Measurements from ENCODE around the gene HOMER2.
"Not testable (repeated sequence)": the region's sequence is repeated elsewhere in the genome, so short reads cannot be mapped to it uniquely, and the experiment has no call there.

The HOMER2 gene

DNA sequence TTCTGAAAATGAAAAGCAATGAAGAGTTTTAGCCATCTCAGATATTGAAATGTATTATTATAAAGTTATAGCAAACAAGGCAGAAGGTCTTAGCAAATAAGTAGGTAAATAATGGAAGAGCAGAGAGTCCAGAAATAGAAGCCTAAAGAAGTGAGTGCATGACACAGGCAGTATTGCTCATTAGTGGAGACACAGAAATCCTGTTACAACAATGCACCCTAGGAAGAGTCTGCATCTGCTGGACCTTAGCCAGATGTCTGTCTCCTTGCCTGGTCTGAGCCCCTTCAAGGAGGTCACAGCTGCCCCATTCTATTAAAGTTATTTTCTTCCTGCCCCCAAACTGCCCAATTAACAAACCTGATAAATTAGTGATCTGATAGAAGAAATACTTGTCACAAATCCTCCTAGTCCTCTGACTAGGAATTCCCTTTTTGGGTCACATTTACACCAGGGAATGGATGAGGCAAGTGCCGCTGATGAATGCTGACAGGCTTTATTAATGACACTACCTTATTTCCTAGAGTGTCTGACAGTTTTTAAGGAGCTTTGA, 51.9 kb downstream of the HOMER2 start:
- H3K4me3 ChIP-seq (ENCODE audit: low read depth, low read length), result no peak overlapping the region

DNA sequence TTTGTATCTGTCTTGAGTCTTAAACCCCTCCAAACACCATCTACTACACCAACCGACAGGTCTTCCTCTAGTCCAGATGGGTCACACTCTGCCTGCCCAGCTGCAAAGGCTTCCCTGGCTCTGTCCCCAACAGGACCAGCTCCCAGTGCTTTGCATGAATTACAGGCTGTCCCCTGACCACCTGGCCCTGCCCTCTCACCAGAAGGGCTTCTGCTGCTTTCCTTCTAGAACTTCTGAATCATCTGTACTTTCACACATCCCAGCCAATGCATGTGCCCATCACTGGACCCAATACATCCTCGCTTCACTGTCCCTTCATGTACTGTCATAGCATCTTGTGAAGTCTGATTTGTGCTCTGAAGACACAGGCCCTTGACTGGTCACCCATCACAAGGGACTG, 53.6 kb downstream of the HOMER2 start:
- H3K4me3 ChIP-seq (ENCODE audit: low read depth, low read length), result no peak overlapping the region

DNA sequence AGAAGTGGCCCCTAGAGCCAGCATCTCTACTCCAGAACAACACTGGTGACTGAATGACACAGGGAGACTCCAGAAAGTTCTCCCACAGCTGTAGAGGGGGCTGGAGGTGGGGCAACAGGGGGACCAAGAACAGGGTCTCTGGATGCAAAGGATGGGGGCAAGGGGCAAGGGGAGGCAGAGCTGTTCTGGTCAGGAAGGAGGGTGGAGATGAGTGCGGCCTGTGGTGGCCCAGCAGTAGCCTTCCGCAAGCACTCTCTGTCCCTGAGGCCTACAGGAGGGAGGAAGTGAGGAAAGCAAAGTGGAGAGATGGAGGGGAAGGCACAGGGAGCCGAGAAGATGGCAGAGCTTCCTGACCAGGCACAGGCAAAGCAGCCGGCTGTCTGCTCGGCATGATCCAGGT, 56.5 kb downstream of the HOMER2 start:
- no peak overlapping the region for H3K4me3 ChIP-seq (ENCODE audit: low read depth, low read length)

DNA sequence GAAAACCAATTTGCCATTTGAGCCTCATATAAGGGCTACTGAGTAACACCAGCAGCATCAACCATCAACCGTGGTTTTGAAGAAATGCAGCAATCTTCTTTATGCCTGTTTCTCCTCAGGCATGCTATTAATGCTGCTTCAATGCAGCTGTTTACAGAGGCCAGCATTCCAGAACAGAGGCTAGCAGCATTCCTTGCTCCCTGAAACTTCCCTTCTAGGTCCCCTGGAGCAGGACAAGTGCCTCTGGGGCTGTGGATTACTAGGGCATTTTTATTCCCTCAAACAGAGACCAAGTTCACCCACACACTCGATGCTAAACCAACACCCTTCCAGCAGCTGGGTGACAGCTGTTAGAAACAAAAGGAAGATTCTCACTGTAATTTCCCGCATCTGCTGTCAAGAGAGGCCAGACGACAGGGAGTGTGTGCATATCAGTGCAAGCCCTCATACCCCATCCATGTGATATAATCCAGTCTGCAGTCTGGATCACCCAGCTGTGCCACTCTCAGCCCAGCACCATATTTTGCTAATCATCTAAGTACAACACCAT, 57.5 kb downstream of the HOMER2 start:
- no peak overlapping the region for H3K4me3 ChIP-seq (ENCODE audit: low read depth, low read length)

DNA sequence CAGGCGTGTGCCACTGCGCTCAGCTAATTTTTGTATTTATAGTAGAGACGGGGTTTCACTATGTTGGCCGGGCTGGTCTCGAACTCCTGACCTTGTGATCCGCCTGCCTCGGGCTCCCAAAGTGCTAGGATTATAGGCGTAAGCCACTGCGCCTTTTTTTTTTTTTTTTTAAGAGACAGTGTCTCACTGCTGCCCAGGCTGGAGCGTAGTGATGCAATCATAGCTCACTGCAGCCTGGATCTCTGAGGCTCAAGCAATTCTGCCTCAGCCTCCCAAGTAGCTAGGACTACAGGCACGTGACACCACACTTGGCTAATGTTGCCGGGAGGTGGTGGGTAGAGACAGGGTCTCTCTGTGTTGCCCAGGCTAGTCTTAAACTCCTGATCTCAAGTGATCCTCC, 59.0 kb downstream of the HOMER2 start:
- H3K4me3 ChIP-seq (ENCODE audit: low read depth, low read length), result not testable (repeated sequence)

GRCh38 chr15:82892573-82892972, 59.9 kb downstream of the HOMER2 start:
- no peak overlapping the region for H3K4me3 ChIP-seq (ENCODE audit: low read depth, low read length)

- H3K4me3 ChIP-seq (ENCODE audit: low read depth, low read length), result no peak overlapping the region
Observed at GRCh38 chr15:82890995-82891390, 61.5 kb downstream of the HOMER2 start.

DNA sequence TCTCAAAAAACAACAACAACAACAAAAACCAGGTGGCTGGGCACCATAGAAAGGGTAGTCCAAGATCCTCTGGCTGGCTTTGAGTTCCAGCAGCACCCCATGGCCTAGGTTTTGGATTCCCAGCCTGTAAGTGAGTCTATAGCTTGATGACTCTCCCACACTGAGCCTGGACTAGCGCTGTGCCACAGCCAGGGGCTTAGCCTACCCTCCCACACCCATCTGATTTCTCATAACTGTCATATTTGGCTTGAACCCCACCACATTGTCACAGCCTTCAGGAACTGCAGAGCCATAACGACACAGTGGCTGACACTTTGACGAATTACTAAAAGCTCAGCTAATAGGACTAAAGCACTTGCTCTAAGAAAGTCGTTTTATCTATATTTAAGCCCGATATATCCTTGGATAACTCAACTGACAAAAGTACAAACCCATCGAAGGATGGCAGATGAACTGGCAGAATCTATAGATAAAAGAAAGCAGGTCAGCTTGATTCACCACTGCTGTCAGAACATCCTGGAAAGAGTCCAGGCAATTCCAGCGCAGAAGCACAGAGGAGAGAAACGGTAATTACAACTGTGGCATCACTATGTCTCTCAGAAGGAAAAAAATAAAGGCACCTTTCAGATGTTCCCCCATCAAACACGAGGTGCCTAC, 62.1 kb downstream of the HOMER2 start:
- H3K4me3 ChIP-seq (ENCODE audit: low read depth, low read length), result no peak overlapping the region

GRCh38 chr15:82882273-82882928, 70.1 kb downstream of the HOMER2 start:
- no peak overlapping the region for H3K4me3 ChIP-seq (ENCODE audit: low read depth, low read length)

DNA sequence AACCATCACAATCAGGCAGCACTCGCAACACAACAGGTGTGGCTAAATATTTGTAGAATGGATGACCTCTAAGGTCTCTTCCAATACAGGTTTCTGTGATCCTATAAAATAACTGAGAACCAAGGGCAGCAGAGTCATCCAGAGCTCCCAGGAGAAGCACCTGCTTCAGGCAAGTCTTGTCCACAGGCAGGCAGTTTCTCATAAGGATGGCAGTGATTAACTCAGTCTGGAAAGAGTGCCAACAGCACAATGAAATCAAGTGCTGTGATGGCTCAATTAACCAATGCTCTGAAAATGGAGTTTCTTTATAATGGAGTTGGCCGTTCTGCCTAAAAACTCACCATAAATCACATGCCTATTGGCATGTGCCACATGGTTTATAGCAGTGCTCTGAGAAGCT, 70.8 kb downstream of the HOMER2 start:
- no peak overlapping the region for H3K4me3 ChIP-seq (ENCODE audit: low read depth, low read length)

DNA sequence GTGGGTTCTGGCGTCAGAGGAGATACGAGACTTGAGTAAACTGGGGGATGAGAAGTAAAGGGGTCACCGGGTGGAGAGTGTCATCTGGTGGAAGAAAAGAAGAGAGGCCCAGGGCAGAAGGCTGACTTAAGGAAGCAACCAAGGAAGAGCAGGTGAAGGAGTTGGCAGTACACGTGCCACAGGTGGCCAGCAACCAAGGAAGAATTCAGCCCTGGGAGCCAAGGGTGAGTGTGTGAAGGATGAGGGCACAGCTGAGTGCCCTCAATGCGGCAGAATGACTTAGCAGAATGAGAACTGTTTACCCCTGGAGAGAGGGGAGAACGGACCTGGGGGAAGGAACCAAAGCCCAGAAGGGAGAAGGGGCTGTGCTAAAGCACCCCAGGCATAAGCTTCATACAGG, 71.8 kb downstream of the HOMER2 start:
- H3K4me3 ChIP-seq (ENCODE audit: low read depth, low read length), result no peak overlapping the region

- H3K4me3 ChIP-seq (ENCODE audit: low read depth, low read length), result no peak overlapping the region
Observed at GRCh38 chr15:82878325-82878724, 74.2 kb downstream of the HOMER2 start.

DNA sequence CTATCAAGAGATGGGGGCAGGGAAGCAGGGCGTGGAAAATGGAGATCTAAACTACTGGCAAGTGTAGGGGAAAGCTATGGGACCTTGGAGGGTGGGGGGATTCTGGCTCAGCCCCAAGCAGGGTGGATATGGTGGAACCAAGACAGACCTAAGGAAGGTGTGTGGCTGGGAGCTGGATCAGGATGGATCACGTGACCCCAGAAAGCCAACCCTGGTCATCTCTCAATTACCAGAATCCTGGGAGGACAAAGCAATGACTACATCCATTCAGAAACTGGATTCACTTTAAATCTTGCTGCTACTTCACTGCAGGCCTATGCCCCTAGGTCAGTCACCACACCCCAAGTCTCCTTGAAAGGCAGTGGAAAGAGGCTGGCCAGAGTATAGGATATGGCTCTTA, 74.7 kb downstream of the HOMER2 start:
- no peak overlapping the region for H3K4me3 ChIP-seq (ENCODE audit: low read depth, low read length)

GRCh38 chr15:82875411-82876003, 77.0 kb downstream of the HOMER2 start:
- H3K4me3 ChIP-seq (ENCODE audit: low read depth, low read length), result no peak overlapping the region

GRCh38 chr15:82874961-82875360, 77.6 kb downstream of the HOMER2 start:
- H3K4me3 ChIP-seq (ENCODE audit: low read depth, low read length), result no peak overlapping the region

DNA sequence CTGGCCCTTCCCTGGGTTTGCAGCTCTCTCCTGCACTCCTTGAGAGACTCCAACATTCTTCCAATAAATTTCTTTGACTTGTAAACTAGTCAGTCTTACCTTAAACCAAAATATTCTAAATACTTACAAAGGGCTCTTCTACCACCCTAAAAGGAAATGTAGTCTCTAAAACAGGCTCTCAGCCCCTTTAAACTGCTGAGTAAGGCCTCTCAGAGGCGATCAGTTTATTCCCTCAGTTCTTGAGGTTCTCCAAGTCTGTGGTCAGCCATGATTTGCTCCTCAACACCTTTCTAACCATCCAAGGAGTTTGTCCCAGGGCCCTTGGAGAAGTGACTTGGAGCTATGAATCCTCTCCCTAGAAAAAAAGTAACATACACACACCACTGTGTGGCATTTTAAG, 78.3 kb downstream of the HOMER2 start:
- no peak overlapping the region for H3K4me3 ChIP-seq (ENCODE audit: low read depth, low read length)

GRCh38 chr15:82873000-82873680, 79.4 kb downstream of the HOMER2 start:
- no peak overlapping the region for H3K4me3 ChIP-seq (ENCODE audit: low read depth, low read length)

GRCh38 chr15:82871832-82872484, 80.6 kb downstream of the HOMER2 start:
- H3K4me3 ChIP-seq (ENCODE audit: low read depth, low read length), result no peak overlapping the region

- no peak overlapping the region for H3K4me3 ChIP-seq (ENCODE audit: low read depth, low read length)
Observed at GRCh38 chr15:82871358-82871757, 81.2 kb downstream of the HOMER2 start.

GRCh38 chr15:82870727-82871320, 81.7 kb downstream of the HOMER2 start:
- H3K4me3 ChIP-seq (ENCODE audit: low read depth, low read length), result no peak overlapping the region

All from iPS-11a (cell line).